ENCODE results near the gene AKAP17A. TPM values are rescaled to one million over a fixed set of nuclear protein-coding genes. Genes with fewer than 3 reads are reported as not detected.

Gene AKAP17A
- total and polyA plus RNA-seq, 2 of the 8 experiments (the other 6 are each of a cell fraction or from before 2014, with no cell fraction given), result 14.0 to 41.2 TPM

DNA sequence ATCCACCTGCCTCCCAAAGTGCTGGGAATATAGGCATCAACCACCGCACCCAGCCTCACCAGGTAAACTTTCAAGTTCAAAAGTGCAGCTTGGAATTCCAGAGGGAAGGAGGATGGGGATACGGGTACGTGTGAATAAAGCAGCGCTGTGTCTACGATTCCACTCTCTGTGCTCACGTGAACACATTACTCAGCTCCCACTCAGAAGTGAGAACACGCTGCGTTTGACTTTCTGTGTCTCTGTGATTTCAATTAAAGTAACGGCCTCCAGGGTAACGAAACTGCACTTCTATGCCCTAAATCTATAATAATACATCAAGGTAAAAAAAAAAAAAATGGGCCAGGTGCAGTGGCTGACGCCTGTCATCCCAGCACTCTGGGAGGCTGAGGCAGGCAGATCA, 15.1 kb downstream of the AKAP17A start:
- H3K9ac ChIP-seq (replicated peaks in 1 of 4; ENCODE audit: extremely low read depth in 1 of 4, low read depth in 3 of 4, low read length in 3 of 4), result no peak overlapping the region; a peak in 1 of 7 replicates
- DNase-seq (ENCODE audit: low read depth in 1 of 2, low spot score in 2 of 2), result no peak
- H4K8ac ChIP-seq (ENCODE audit: extremely low read depth, insufficient read depth, low read length), result no peak overlapping the region
- no peak overlapping the region for H4K5ac ChIP-seq (ENCODE audit: insufficient read length, low read depth, low read length)
- H4K20me1 ChIP-seq (replicated peaks in 1 of 2; ENCODE audit: control insufficient read depth in 1 of 2, insufficient read depth in 2 of 2, low read length in 2 of 2), result peaks cover 0 to 6% of the 10 kb centered on the region in 2 experiments
- H2AFZ ChIP-seq (ENCODE audit: low read length), result no peak overlapping the region
- no peaks in the 10 kb centered on the region for H3K23me2 ChIP-seq (ENCODE audit: low read depth, low read length)
- no peaks in the 10 kb centered on the region for H3K9me3 ChIP-seq (ENCODE audit: insufficient read depth in 2 of 2, low read depth in 1 of 2, low read length in 1 of 2)
- H3K56ac ChIP-seq (replicated peaks; ENCODE audit: insufficient read length, low read depth, low read length), result no peak overlapping the region
- no peak for TF ChIP-seq TAF7 (optimal IDR thresholded peaks at IDR 0.05; ENCODE audit: borderline replicate concordance, low read depth, low read length)
- TF ChIP-seq JUND (IDR thresholded peaks at IDR 0.05; ENCODE audit: low read length), result no peak
- no peak for TF ChIP-seq SIX5 (IDR thresholded peaks at IDR 0.05; ENCODE audit: low read depth, low read length)
- TF ChIP-seq, protein P1, sequence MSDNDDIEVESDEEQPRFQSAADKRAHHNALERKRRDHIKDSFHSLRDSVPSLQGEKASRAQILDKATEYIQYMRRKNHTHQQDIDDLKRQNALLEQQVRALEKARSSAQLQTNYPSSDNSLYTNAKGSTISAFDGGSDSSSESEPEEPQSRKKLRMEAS (IDR thresholded peaks at IDR 0.05), result no peak
- TF ChIP-seq POLR2A (IDR thresholded peaks at IDR 0.05; ENCODE audit: control extremely low read depth in 1 of 2, low read depth in 2 of 2, low read length in 2 of 2), result no peak
- TF ChIP-seq SP2 (IDR thresholded peaks at IDR 0.05; ENCODE audit: low read length), result no peak
- TF ChIP-seq JUN (IDR thresholded peaks at IDR 0.05; ENCODE audit: low read depth, low read length), result no peak
- ChIA-PET POLR2A (ENCODE audit: partially characterized antibody) (no interaction called here), CTCF (ENCODE audit: partially characterized antibody) (no interaction called here)
- no peak overlapping the region for H2BK15ac ChIP-seq (ENCODE audit: low read length)
- H2AK5ac ChIP-seq (ENCODE audit: low read depth, low read length), result no peak overlapping the region
- H2BK12ac ChIP-seq (ENCODE audit: low read depth, low read length), result no peak overlapping the region
- no peak for FAIRE-seq
- no peak overlapping the region for H2BK5ac ChIP-seq (ENCODE audit: low read depth, low read length)
- no peaks in the 10 kb centered on the region for H3K4me1 ChIP-seq (replicated peaks in 1 of 4; ENCODE audit: control insufficient read depth in 3 of 4, insufficient read depth in 4 of 4, low read length in 3 of 4)
- no peak overlapping the region for H3K23ac ChIP-seq (ENCODE audit: insufficient read length)
- WGBS, 2 experiments (ENCODE audit: extremely low coverage in 1 of 2, insufficient coverage in 1 of 2, insufficient read length in 1 of 2, insufficient replicate concordance in 2 of 2, low coverage in 1 of 2, low lambda C conversion rate in 2 of 2, missing lambda C conversion rate in 1 of 2), result 97% methylated on average over 11 of the region's 11 CpGs; no CpG with 5 or more reads in 1 of the 2 experiments
- H3K14ac ChIP-seq (ENCODE audit: insufficient read length), result no peak overlapping the region
- no peak overlapping the region for H3K27ac ChIP-seq (ENCODE audit: low read depth, low read length)
- no peaks in the 10 kb centered on the region for H3K79me2 ChIP-seq (ENCODE audit: control insufficient read depth in 1 of 2, insufficient read depth in 2 of 2, low read length in 2 of 2)
- H3K27me3 ChIP-seq (replicated peaks in 1 of 4; ENCODE audit: control insufficient read depth in 3 of 4, extremely low read depth in 1 of 4, insufficient read depth in 3 of 4, low read length in 3 of 4), result no peaks in the 10 kb centered on the region
- H3K79me1 ChIP-seq (ENCODE audit: low read depth, low read length), result peaks cover 3% of the 10 kb centered on the region; the same call in 1 of the 2 replicates
- no peak overlapping the region for H3K4me3 ChIP-seq (ENCODE audit: extremely low read depth in 1 of 4, insufficient read depth in 2 of 4, low read depth in 3 of 4, low read length in 4 of 4)
- H3K36me3 ChIP-seq (ENCODE audit: control insufficient read depth in 2 of 4, insufficient read depth in 4 of 4, low read length in 3 of 4), result peaks cover 3 to 18% (median 15%) of the 10 kb centered on the region in 4 experiments
- H3K4ac ChIP-seq (replicated peaks; ENCODE audit: insufficient read length, low read depth, low read length), result no peak overlapping the region
- H3K18ac ChIP-seq (ENCODE audit: extremely low read depth, low read length), result no peak overlapping the region
- H3K4me2 ChIP-seq (ENCODE audit: insufficient read depth in 1 of 2, low read depth in 2 of 2, low read length in 2 of 2), result no peak overlapping the region
- H2BK120ac ChIP-seq (replicated peaks; ENCODE audit: low read depth, low read length), result no peak overlapping the region
- H2BK20ac ChIP-seq (ENCODE audit: low read length), result no peak overlapping the region
- no peak overlapping the region for H4K91ac ChIP-seq (replicated peaks; ENCODE audit: insufficient read length, low read length)

Data from H1 (cell line).